Colonic mucosa (tissue), 4 donors: ENCODE data around the gene NUP214. TPM values are rescaled to one million over a fixed set of nuclear protein-coding genes. Genes with fewer than 3 reads are reported as not detected.
A peak's percentile ranks its signal among the peaks of the same experiment; 100 is the strongest.

Source experiments
- DNase-seq: peaks from one replicate; pipeline ENCODE4 v3.0.0-alpha.2; 2020
- H3K27ac ChIP-seq: fragments of 200-600 bp; one replicate; pipeline ENCODE4 v1.8.0; 2021
- H3K27me3 ChIP-seq: fragments of 200-600 bp; one replicate; pipeline ENCODE4 v1.8.0; 2021
- H3K36me3 ChIP-seq: fragments of 200-600 bp; one replicate; pipeline ENCODE4 v1.8.0; 2021
- H3K4me1 ChIP-seq: fragments of 200-600 bp; one replicate; pipeline ENCODE4 v1.8.0; 2021; ENCODE audit warnings: mild to moderate bottlenecking
- H3K4me3 ChIP-seq: fragments of 200-600 bp; one replicate; pipeline ENCODE4 v1.8.0; 2021
- H3K9ac ChIP-seq, 2 donors: one replicate each; pipeline ENCODE4 v1.7.0; 2013; ENCODE audit warnings: control low read depth in 2 of 2, low read depth in 2 of 2, low read length in 2 of 2
- H3K9me3 ChIP-seq: fragments of 200-600 bp; one replicate; pipeline ENCODE4 v1.8.0; 2021
- CTCF ChIP-seq: fragments of 200-600 bp; IDR thresholded peaks from one replicate; pipeline ENCODE4 v1.8.0; 2022; ENCODE audit warnings: antibody characterized with exemption, mild to moderate bottlenecking
- intact Hi-C: fragments of 100-400 bp; cut with DNase I; formaldehyde crosslinking; loops from one replicate; pipeline ENCODE4 v1.14.1; 2022
- total RNA-seq, 2 donors: library from RNA; stranded (reverse); fragmentation: NEBNext Ultra II Directional in 1 of 2; extraction: Animal tissue kit (Norgen Biotek cat#: 25700) in 1 of 2; gene quantifications; one replicate each; pipeline ENCODE4 v1.2.1, GENCODE V29; 2021
- donor health status: healthy.
- donor health status: DM: no; HTN: no; CAD: no.
- donor health status: DM: no; HTN: no; CAD: no.

NUP214 gene
- 10 to 100 TPM; 32.2 to 43.8 TPM for total RNA-seq

- peak; percentile 100 for DNase-seq
Observed at GRCh38 chr9:131125288-131126058, at the start of gene NUP214. Gene NUP214 (plus strand): TSS chr9:131125586. CDS start chr9:131125705, 119 bp downstream.

GRCh38 chr9:131076347-131077195, 48.8 kb upstream of the NUP214 start:
- no peaks in the 10 kb centered on the region for H3K36me3 ChIP-seq
- no peaks in the 10 kb centered on the region for H3K4me1 ChIP-seq

More at GRCh38 chr9:131125288-131126058, at the start of gene NUP214:
- Histone ChIP-seq H3K36me3 (peaks cover 13% of the 10 kb centered on the region), H3K27ac (peak within 1 kb of the TSS; percentile 85), H3K27me3 (no peaks in the 10 kb centered on the region), H3K4me3 (peak within 1 kb of the TSS; percentile 99), H3K4me1 (peaks cover 14% of the 10 kb centered on the region), H3K9me3 (no peaks in the 10 kb centered on the region), H3K9ac (peak within 1 kb of the TSS; percentile 88)
- intact Hi-C loops = no loop called here
- no peak for TF ChIP-seq CTCF

GRCh38 chr9:131078427-131079366, 46.7 kb upstream of the NUP214 start:
- no peak overlapping the region for H3K9ac ChIP-seq
- no peak for TF ChIP-seq CTCF
- no peaks in the 10 kb centered on the region for H3K27me3 ChIP-seq
- no peak for DNase-seq
- H3K27ac ChIP-seq = no peak overlapping the region
- no peaks in the 10 kb centered on the region for H3K36me3 ChIP-seq
- intact Hi-C loops = no loop called here
- H3K4me3 ChIP-seq = no peak overlapping the region
- H3K4me1 ChIP-seq = no peaks in the 10 kb centered on the region
- no peaks in the 10 kb centered on the region for H3K9me3 ChIP-seq

More at GRCh38 chr9:131076347-131077195, 48.8 kb upstream of the NUP214 start:
- no peaks in the 10 kb centered on the region for H3K27me3 ChIP-seq
- intact Hi-C loops = no loop called here
- no peak overlapping the region for H3K9ac ChIP-seq
- no peak overlapping the region for H3K27ac ChIP-seq
- no peak for DNase-seq
- H3K4me3 ChIP-seq = no peak overlapping the region
- no peak for TF ChIP-seq CTCF
- H3K9me3 ChIP-seq = no peaks in the 10 kb centered on the region

GRCh38 chr9:131080589-131080988, 44.8 kb upstream of the NUP214 start:
- no peak for TF ChIP-seq CTCF
- intact Hi-C loops = no loop called here
- no peak overlapping the region for H3K27ac ChIP-seq

GRCh38 chr9:131081868-131082267, 43.5 kb upstream of the NUP214 start:
- intact Hi-C loops = no loop called here
- no peak for DNase-seq
- Histone ChIP-seq H3K4me3 (no peak overlapping the region), H3K36me3 (no peaks in the 10 kb centered on the region), H3K9ac (no peak overlapping the region), H3K27ac (no peak overlapping the region), H3K27me3 (no peaks in the 10 kb centered on the region), H3K4me1 (no peaks in the 10 kb centered on the region), H3K9me3 (no peaks in the 10 kb centered on the region)
- TF ChIP-seq CTCF = no peak

More at GRCh38 chr9:131080589-131080988, 44.8 kb upstream of the NUP214 start:
- Histone ChIP-seq H3K36me3 (no peaks in the 10 kb centered on the region), H3K9me3 (no peaks in the 10 kb centered on the region), H3K9ac (no peak overlapping the region), H3K27me3 (no peaks in the 10 kb centered on the region), H3K4me1 (no peaks in the 10 kb centered on the region), H3K4me3 (no peak overlapping the region)
- no peak for DNase-seq
